AG04450 (cell line): ENCODE results near the gene TPM1. TPM values are rescaled to one million over a fixed set of nuclear protein-coding genes. Genes with fewer than 3 reads are reported as not detected.

ENCODE experiments used
- CTCF ChIA-PET: fragments of 300-600, 350-600 bp; formaldehyde crosslinking; extraction: SDS; loops from one replicate; lab custom pipeline; 2022; ENCODE audit warnings: antibody characterized with exemption, inconsistent platforms; lab: Charles Lee
- POLR2A ChIA-PET: fragments of 350-600 bp; formaldehyde crosslinking; extraction: SDS; loops from one replicate; lab custom pipeline; 2021; ENCODE audit warnings: antibody characterized with exemption, inconsistent platforms; lab: Yijun Ruan, JAX
- DNase-seq: peaks from one replicate; pipeline ENCODE4 v3.0.0-alpha.2; 2011; ENCODE audit warnings: low read depth, low spot score
- H3K27ac ChIP-seq: one replicate; pipeline ENCODE4 v1.5.1; 2012; ENCODE audit warnings: low read depth, low read length, control low read depth
- H3K27me3 ChIP-seq: one replicate; pipeline ENCODE4 v1.6.0; 2012; ENCODE audit warnings: low read length; ENCODE audit not compliant: control insufficient read depth, insufficient read depth
- H3K4me3 ChIP-seq: 2 replicates; pipeline ENCODE4 v1.5.1; 2011; ENCODE audit warnings: mild to moderate bottlenecking, low read depth, low read length, control low read depth
- H3K9me3 ChIP-seq: 2 replicates; pipeline ENCODE4 v1.5.1; 2012; ENCODE audit warnings: low read length; ENCODE audit not compliant: control insufficient read depth, insufficient read depth
- CTCF ChIP-seq: IDR thresholded peaks from 2 replicates; pipeline ENCODE4 v1.5.1; 2011; ENCODE audit warnings: low read depth, low read length, control low read depth, inconsistent platforms
- polyA plus RNA-seq: library from polyadenylated mRNA; depleted of rRNA; stranded (reverse); fragments of >200 nt; gene quantifications from 2 replicates; pipeline ENCODE4 v1.2.3, GENCODE V29; 2011

TPM1 gene
- polyA plus RNA-seq, 1 experiment: 1,348 TPM

- Histone ChIP-seq H3K9me3 (no peaks in the 10 kb centered on the region), H3K27me3 (no peaks in the 10 kb centered on the region), H3K27ac (peak overlapping the region; percentile 68), H3K4me3 (peak overlapping the region; percentile 10; the same call in 1 of the 2 replicates)
- ChIA-PET POLR2A (interaction anchor here (0.6 to 1.4 kb wide), 4 partner anchors 12 to 54 kb away, joined by 3 to 11 read pairs (median 6); partner anchors contain the start of gene TPM1), CTCF (interaction anchor here (1.5 kb wide), 1 partner anchor 40 kb away, joined by 6 read pairs; no protein-coding TSS in a partner anchor)
- no peak for TF ChIP-seq CTCF
- no peak for DNase-seq
Measured at GRCh38 chr15:63054281-63054683, 11.7 kb downstream of the TPM1 start.

GRCh38 chr15:63054985-63055384 lies 12.4 kb downstream of the TPM1 start:
- DNase-seq: no peak
- POLR2A ChIA-PET: interaction anchor here (0.6 to 1.1 kb wide), 3 partner anchors 13 to 53 kb away, joined by 3 to 7 read pairs (median 5); partner anchors contain the start of gene TPM1
- Histone ChIP-seq H3K9me3 (no peaks in the 10 kb centered on the region), H3K4me3 (no peak overlapping the region), H3K27ac (no peak overlapping the region), H3K27me3 (no peaks in the 10 kb centered on the region)
- CTCF ChIA-PET: interaction anchor here (0.7 to 1.5 kb wide), 2 partner anchors 16 to 39 kb away, joined by 3 to 6 read pairs; no protein-coding TSS in a partner anchor
- no peak for TF ChIP-seq CTCF

- peak; percentile 82 for DNase-seq
- Histone ChIP-seq H3K9me3 (no peaks in the 10 kb centered on the region), H3K4me3 (no peak overlapping the region), H3K27me3 (no peaks in the 10 kb centered on the region), H3K27ac (peak overlapping the region; percentile 69)
- CTCF ChIA-PET: interaction anchor here (0.5 to 2.2 kb wide), 4 partner anchors 9 to 346 kb away, joined by 3 to 10 read pairs (median 6); no protein-coding TSS in a partner anchor
- POLR2A ChIA-PET: interaction anchor here (0.9 to 2.2 kb wide), 7 partner anchors 9 to 52 kb away, joined by 3 to 14 read pairs (median 5); no protein-coding TSS in a partner anchor
- TF ChIP-seq CTCF: 0 out of 2 replicates have a peak, but pooled peaks have one; percentile 1
Measured at GRCh38 chr15:63056829-63057228, 14.3 kb downstream of the TPM1 start.

GRCh38 chr15:63057468-63058345 lies 15.2 kb downstream of the TPM1 start:
- ChIA-PET CTCF (interaction anchor here (0.5 to 2.2 kb wide), 4 partner anchors 10 to 345 kb away, joined by 3 to 10 read pairs (median 6); no protein-coding TSS in a partner anchor), POLR2A (interaction anchor here (1.1 to 2.2 kb wide), 6 partner anchors 9 to 37 kb away, joined by 4 to 14 read pairs (median 6); no protein-coding TSS in a partner anchor)
- no peak for TF ChIP-seq CTCF
- H3K27ac ChIP-seq: peak overlapping the region; percentile 49
- H3K4me3 ChIP-seq: no peak overlapping the region
- H3K9me3 ChIP-seq: no peaks in the 10 kb centered on the region
- no peak for DNase-seq
- H3K27me3 ChIP-seq: no peaks in the 10 kb centered on the region

- no peaks in the 10 kb centered on the region for H3K27me3 ChIP-seq
- no peak for DNase-seq
- no peak overlapping the region for H3K27ac ChIP-seq
- ChIA-PET POLR2A (no interaction called here), CTCF (no interaction called here)
- no peak overlapping the region for H3K4me3 ChIP-seq
- H3K9me3 ChIP-seq: no peaks in the 10 kb centered on the region
- no peak for TF ChIP-seq CTCF
Measured at GRCh38 chr15:63059075-63059474, 16.5 kb downstream of the TPM1 start.
